ENCODE results near the gene PRSS16. TPM values are rescaled to one million over a fixed set of nuclear protein-coding genes. Genes with fewer than 3 reads are reported as not detected.
"Not testable (repeated sequence)": the region's sequence is repeated elsewhere in the genome, so short reads cannot be mapped to it uniquely, and the experiment has no call there.

The PRSS16 gene
- total RNA-seq, 1 donor = not detected

DNA sequence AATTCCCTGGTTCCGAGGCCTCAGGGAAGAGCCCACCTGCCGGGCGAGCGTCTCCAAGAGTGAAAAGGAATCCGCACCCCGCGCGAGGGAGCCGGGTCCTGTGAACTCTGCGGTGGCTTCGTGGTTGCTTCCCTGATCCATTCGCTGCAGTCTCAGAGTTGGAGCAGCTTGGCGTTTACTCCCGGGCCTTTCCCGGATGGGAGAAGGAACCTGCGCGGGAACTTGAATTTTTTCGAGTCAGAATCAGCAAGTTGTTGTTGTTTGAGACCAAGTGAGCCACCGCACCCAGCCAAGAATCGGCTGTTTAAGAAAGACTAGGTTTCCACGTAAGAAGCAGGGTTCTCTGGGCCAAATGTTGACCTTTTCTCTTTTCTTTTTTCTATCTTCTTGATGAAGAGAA lies 12.9 kb downstream of the PRSS16 start:
- TF ChIP-seq, protein P1, sequence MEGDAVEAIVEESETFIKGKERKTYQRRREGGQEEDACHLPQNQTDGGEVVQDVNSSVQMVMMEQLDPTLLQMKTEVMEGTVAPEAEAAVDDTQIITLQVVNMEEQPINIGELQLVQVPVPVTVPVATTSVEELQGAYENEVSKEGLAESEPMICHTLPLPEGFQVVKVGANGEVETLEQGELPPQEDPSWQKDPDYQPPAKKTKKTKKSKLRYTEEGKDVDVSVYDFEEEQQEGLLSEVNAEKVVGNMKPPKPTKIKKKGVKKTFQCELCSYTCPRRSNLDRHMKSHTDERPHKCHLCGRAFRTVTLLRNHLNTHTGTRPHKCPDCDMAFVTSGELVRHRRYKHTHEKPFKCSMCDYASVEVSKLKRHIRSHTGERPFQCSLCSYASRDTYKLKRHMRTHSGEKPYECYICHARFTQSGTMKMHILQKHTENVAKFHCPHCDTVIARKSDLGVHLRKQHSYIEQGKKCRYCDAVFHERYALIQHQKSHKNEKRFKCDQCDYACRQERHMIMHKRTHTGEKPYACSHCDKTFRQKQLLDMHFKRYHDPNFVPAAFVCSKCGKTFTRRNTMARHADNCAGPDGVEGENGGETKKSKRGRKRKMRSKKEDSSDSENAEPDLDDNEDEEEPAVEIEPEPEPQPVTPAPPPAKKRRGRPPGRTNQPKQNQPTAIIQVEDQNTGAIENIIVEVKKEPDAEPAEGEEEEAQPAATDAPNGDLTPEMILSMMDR (IDR thresholded peaks at IDR 0.05; ENCODE audit: insufficient read depth, low read depth, low read length) = no peak
- H3K4me3 ChIP-seq (ENCODE audit: low read depth, low read length) = no peak overlapping the region
- DNase-seq (ENCODE audit: low read depth) = no peak

DNA sequence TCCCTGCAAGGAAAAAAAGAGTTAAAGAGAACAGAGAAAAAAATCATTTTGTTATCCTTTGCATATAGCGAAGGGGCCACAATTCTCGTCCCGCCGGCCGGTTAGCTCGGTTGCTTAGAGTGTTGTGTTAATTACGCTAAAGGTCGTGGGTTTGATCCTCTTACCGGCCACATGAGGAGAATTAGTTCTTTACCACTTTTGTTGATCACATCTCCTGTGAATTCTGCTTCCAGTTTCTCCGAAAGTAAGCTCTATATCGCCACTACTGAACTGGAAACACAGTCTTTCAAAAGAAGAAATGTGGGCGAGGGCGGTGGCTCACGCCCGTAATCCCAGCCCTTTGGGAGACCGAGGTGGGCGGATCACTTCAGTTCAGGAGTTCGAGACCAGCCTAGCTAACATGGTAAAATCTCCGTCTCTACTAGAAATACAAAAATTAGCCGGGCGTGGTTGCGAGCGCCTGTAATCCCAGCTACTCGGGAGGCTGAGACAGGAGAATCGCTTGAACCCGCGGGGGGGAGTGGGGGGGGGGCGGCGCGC lies 13.4 kb downstream of the PRSS16 start:
- TF ChIP-seq, protein P1 (IDR thresholded peaks at IDR 0.05; ENCODE audit: insufficient read depth, low read depth, low read length) = no peak
- peak overlapping the region; percentile 2 for H3K4me3 ChIP-seq (ENCODE audit: low read depth, low read length)
- no peak for DNase-seq (ENCODE audit: low read depth)

DNA sequence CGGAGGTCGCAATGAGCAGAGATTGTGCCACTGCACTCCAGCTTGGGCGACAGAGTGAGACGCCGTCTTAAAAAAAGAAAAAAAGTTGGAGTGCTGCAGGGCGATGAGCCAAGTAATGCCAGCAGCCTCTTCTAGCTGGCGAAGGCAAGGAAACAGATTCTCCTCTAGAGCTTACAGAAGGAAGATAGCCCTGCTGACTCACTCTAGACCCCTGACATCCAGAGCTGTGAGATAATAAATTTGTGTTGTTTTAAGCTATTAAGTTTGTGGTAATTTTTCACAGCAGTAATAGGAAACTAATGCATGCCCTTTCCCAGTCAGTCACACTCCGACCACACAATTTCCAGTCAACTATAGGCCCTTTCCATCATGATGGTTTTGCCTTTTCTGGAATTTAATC lies 16.4 kb downstream of the PRSS16 start:
- H3K4me3 ChIP-seq (ENCODE audit: low read depth, low read length) = no peak overlapping the region
- DNase-seq (ENCODE audit: low read depth) = no peak
- TF ChIP-seq, protein P1 (IDR thresholded peaks at IDR 0.05; ENCODE audit: insufficient read depth, low read depth, low read length) = no peak

DNA sequence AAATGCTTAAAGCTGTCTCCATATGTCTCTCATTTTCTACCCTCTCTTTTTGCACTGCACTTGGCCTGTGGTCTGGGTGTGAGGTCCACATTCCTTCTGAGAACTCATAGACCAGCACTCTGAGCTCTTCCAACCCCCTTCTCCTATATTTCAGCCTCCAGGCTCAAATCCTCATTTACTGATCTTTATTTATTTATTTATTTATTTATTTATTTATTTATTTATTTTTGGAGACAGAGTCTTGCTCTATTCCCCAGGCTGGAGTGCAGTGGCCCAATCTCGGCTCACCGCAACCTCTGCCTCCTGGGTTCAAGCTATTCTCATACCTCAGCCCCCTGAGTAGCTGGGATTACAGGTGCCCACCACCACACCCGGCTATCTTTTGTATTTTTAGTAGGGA lies 19.5 kb downstream of the PRSS16 start:
- H3K4me3 ChIP-seq (ENCODE audit: low read depth, low read length) = not testable (repeated sequence)

DNA sequence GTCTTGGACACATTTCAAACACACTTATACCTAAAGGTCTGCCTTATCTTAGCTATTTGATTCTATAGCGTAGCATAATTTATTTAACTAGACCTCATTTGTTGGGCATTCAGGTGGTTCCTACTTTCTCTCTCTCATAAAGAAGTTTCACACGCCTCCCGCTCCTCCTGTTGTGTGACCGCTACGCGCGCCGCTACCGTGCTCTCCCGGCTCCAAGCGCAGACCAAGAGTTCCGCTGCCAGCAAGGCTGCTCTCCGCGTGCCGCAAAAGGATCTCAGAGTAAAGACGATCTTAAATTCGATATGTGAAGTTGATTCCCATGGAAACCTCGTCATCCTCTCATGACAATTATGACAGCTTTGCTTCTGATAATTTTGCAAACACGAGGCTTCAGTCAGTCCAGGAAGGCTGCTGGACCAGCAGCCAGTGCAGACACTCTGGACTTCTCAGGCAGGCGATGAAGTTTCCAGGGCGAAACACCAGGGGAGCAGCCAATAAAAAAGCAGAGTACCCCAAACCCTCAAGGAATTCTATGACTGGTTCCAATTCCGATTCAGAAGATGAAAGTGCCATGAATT lies 20.4 kb downstream of the PRSS16 start:
- H3K4me3 ChIP-seq (ENCODE audit: low read depth, low read length) = no peak overlapping the region
- TF ChIP-seq, protein P1 (IDR thresholded peaks at IDR 0.05; ENCODE audit: insufficient read depth, low read depth, low read length) = no peak
- no peak for DNase-seq (ENCODE audit: low read depth)

More for the DNA sequence above, 19.5 kb downstream of the PRSS16 start:
- DNase-seq (ENCODE audit: low read depth) = not testable (repeated sequence)

DNA sequence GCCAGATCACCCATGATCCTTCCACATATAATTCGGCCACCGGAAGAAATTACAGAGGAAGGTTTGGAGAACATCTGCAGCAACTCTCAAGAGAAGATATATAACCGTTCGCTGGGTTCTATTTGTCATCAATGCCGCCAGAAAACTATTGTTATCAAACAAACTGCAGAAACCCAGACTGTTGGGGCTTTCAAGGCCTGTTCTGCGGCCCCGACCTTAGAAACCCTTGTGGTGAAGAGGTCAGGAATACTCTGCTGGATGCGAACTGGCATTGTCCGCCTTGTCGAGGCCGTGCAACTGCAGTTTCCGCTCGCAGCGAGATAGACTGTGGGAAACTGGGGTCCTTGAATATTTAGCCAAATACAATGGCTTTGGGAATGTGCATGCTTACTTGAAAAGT lies 21.3 kb downstream of the PRSS16 start:
- H3K4me3 ChIP-seq (ENCODE audit: low read depth, low read length) = no peak overlapping the region
- DNase-seq (ENCODE audit: low read depth) = no peak
- TF ChIP-seq, protein P1 (IDR thresholded peaks at IDR 0.05; ENCODE audit: insufficient read depth, low read depth, low read length) = no peak

DNA sequence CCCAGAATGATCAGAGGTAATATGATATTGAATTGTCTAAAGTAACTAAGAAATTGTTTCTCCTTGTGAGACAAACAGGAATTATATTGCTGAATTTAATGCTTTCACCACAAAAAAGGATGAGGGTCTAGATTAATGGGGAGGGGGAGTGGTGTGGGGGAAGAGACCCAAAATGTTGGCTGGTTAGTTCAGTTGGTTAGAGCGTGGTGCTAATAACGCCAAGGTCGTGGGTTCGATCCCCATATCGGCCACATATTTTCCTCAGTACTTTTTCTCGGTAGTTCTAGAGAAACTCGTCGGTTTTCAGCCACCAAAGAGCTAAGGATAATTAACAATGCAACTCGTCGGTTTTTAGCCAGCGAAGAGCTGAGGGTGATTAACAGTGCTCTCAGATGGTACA lies 26.3 kb downstream of the PRSS16 start:
- no peak for DNase-seq (ENCODE audit: low read depth)
- TF ChIP-seq, protein P1 (IDR thresholded peaks at IDR 0.05; ENCODE audit: insufficient read depth, low read depth, low read length) = no peak

More for the DNA sequence above, 26.3 kb downstream of the PRSS16 start:
- no peak overlapping the region for H3K4me3 ChIP-seq (ENCODE audit: low read depth, low read length)

Data from fibroblast of villous mesenchyme (primary cell).